ENCODE data around the gene TMEM61. TPM values are rescaled to one million over a fixed set of nuclear protein-coding genes. Genes with fewer than 3 reads are reported as not detected.

TMEM61 gene
- total RNA-seq, 1 experiment from 2014 or later = 0.74 TPM

DNA sequence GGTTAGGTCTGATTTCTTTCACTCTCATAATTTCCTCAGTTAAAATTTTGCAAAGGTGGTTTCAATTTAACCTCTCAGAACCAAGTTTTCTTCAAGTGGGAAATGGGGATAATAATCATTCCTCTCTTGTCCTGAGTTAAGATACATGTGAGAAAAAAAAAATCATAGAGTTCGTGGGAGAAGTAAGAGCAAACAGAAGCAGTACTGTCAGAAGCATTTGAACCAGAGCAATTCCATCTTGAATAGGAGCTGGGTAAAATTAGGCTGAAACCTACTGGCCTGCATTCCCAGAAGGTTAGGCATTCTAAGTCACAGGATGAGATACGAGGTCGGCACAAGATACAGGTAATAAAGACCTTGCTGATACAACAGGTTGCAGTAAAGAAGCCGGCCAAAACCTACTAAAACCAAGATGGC, 28.6 kb upstream of the TMEM61 start:
- peaks cover 12% of the 10 kb centered on the region for H3K36me3 Mint-ChIP-seq
- H3K27ac Mint-ChIP-seq = no peak overlapping the region
- peaks cover 20% of the 10 kb centered on the region for H3K9me3 Mint-ChIP-seq
- H3K4me1 Mint-ChIP-seq = peaks cover 25% of the 10 kb centered on the region
- TF ChIP-seq ZNF396 (CRISPR knock-in tag; IDR thresholded peaks at IDR 0.05; ENCODE audit: borderline replicate concordance) (no peak), FOXJ3 (CRISPR knock-in tag; IDR thresholded peaks at IDR 0.05; ENCODE audit: borderline replicate concordance) (no peak), EMX1 (CRISPR knock-in tag; IDR thresholded peaks at IDR 0.05) (no peak), SP1 (CRISPR knock-in tag; conservative IDR thresholded peaks at IDR 0.05) (no peak), ZNF423 (CRISPR knock-in tag; IDR thresholded peaks at IDR 0.05) (no peak), ZNF232 (CRISPR knock-in tag; IDR thresholded peaks at IDR 0.05) (no peak), ZNF671 (CRISPR knock-in tag; IDR thresholded peaks at IDR 0.05) (no peak), CREB1 (CRISPR knock-in tag; IDR thresholded peaks at IDR 0.05) (no peak), JAZF1 (CRISPR knock-in tag; IDR thresholded peaks at IDR 0.05) (no peak)
- TF ChIP-seq, protein P1, sequence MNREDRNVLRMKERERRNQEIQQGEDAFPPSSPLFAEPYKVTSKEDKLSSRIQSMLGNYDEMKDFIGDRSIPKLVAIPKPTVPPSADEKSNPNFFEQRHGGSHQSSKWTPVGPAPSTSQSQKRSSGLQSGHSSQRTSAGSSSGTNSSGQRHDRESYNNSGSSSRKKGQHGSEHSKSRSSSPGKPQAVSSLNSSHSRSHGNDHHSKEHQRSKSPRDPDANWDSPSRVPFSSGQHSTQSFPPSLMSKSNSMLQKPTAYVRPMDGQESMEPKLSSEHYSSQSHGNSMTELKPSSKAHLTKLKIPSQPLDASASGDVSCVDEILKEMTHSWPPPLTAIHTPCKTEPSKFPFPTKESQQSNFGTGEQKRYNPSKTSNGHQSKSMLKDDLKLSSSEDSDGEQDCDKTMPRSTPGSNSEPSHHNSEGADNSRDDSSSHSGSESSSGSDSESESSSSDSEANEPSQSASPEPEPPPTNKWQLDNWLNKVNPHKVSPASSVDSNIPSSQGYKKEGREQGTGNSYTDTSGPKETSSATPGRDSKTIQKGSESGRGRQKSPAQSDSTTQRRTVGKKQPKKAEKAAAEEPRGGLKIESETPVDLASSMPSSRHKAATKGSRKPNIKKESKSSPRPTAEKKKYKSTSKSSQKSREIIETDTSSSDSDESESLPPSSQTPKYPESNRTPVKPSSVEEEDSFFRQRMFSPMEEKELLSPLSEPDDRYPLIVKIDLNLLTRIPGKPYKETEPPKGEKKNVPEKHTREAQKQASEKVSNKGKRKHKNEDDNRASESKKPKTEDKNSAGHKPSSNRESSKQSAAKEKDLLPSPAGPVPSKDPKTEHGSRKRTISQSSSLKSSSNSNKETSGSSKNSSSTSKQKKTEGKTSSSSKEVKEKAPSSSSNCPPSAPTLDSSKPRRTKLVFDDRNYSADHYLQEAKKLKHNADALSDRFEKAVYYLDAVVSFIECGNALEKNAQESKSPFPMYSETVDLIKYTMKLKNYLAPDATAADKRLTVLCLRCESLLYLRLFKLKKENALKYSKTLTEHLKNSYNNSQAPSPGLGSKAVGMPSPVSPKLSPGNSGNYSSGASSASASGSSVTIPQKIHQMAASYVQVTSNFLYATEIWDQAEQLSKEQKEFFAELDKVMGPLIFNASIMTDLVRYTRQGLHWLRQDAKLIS (CRISPR knock-in tag; IDR thresholded peaks at IDR 0.05; ENCODE audit: borderline replicate concordance) = no peak
- TF ChIP-seq, protein P2, sequence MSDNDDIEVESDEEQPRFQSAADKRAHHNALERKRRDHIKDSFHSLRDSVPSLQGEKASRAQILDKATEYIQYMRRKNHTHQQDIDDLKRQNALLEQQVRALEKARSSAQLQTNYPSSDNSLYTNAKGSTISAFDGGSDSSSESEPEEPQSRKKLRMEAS (CRISPR knock-in tag; IDR thresholded peaks at IDR 0.05) = no peak
- TF ChIP-seq, protein P3, sequence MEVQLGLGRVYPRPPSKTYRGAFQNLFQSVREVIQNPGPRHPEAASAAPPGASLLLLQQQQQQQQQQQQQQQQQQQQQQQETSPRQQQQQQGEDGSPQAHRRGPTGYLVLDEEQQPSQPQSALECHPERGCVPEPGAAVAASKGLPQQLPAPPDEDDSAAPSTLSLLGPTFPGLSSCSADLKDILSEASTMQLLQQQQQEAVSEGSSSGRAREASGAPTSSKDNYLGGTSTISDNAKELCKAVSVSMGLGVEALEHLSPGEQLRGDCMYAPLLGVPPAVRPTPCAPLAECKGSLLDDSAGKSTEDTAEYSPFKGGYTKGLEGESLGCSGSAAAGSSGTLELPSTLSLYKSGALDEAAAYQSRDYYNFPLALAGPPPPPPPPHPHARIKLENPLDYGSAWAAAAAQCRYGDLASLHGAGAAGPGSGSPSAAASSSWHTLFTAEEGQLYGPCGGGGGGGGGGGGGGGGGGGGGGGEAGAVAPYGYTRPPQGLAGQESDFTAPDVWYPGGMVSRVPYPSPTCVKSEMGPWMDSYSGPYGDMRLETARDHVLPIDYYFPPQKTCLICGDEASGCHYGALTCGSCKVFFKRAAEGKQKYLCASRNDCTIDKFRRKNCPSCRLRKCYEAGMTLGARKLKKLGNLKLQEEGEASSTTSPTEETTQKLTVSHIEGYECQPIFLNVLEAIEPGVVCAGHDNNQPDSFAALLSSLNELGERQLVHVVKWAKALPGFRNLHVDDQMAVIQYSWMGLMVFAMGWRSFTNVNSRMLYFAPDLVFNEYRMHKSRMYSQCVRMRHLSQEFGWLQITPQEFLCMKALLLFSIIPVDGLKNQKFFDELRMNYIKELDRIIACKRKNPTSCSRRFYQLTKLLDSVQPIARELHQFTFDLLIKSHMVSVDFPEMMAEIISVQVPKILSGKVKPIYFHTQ (CRISPR knock-in tag; IDR thresholded peaks at IDR 0.05) = no peak
- TF ChIP-seq, protein P4, sequence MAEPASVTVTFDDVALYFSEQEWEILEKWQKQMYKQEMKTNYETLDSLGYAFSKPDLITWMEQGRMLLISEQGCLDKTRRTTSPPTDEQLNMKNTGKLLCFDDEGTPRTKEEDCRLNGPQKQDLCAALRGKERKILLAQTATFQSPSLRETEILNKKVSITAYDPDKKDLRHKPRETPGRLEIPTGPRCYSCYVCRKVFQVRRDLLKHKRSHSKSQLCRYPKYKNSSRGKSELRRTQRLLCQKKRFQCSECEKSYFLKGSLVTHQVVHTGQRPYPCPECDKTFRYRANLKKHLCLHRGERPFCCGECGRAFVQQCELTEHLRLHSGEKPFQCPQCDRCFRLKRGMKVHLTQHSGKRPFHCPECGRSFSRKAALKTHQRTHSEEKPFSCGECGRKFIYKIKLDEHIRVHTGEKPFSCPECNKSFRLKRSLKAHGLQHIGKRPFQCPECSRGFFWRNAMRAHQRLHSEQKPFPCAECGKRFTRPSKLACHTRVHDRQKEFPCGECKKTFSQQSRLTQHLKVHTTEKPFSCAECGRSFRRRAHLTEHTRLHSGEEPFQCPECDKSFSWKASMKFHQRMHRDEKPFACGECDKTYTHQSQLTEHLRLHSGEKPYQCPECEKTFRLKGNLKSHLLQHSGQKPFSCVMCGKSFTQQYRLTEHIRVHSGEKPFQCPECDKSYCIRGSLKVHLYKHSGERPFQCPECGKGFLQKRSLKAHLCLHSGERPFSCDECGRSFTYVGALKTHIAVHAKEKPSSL (CRISPR knock-in tag; conservative IDR thresholded peaks at IDR 0.05) = no peak
- TF ChIP-seq, protein P5, sequence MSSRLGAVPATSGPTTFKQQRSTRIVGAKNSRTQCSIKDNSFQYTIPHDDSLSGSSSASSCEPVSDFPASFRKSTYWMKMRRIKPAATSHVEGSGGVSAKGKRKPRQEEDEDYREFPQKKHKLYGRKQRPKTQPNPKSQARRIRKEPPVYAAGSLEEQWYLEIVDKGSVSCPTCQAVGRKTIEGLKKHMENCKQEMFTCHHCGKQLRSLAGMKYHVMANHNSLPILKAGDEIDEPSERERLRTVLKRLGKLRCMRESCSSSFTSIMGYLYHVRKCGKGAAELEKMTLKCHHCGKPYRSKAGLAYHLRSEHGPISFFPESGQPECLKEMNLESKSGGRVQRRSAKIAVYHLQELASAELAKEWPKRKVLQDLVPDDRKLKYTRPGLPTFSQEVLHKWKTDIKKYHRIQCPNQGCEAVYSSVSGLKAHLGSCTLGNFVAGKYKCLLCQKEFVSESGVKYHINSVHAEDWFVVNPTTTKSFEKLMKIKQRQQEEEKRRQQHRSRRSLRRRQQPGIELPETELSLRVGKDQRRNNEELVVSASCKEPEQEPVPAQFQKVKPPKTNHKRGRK (CRISPR knock-in tag; IDR thresholded peaks at IDR 0.05; ENCODE audit: borderline replicate concordance) = no peak
- TF ChIP-seq, protein P6, sequence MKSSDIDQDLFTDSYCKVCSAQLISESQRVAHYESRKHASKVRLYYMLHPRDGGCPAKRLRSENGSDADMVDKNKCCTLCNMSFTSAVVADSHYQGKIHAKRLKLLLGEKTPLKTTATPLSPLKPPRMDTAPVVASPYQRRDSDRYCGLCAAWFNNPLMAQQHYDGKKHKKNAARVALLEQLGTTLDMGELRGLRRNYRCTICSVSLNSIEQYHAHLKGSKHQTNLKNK (CRISPR knock-in tag; IDR thresholded peaks at IDR 0.05) = no peak
- ChIA-PET CTCF (interaction anchor here (1.8 to 16.5 kb wide), 7 partner anchors 11 to 66 kb away, joined by 3 to 632 read pairs (median 29); partner anchors contain the start of genes BSND and DHCR24), POLR2A (no interaction called here)
- ATAC-seq = no peak
- no peak overlapping the region for H3K4me3 Mint-ChIP-seq
- DNase-seq (ENCODE audit: low spot score) = no peak
- H3K27me3 Mint-ChIP-seq (ENCODE audit: low read depth) = peaks cover 2% of the 10 kb centered on the region; the same call in 1 of the 2 replicates
